Dedifferentiated amniotic fluid mesenchymal stem cell (primary cell): Measurements from ENCODE around the gene CXCL1.
A peak's percentile ranks its signal among the peaks of the same experiment; 100 is the strongest.
"Not testable (repeated sequence)": the region's sequence is repeated elsewhere in the genome, so short reads cannot be mapped to it uniquely, and the experiment has no call there.

Experiments
- DNase-seq: peaks from one replicate; pipeline ENCODE4 v3.0.0-alpha.2; 2016; ENCODE audit errors: extremely low spot score

CXCL1 gene

DNA sequence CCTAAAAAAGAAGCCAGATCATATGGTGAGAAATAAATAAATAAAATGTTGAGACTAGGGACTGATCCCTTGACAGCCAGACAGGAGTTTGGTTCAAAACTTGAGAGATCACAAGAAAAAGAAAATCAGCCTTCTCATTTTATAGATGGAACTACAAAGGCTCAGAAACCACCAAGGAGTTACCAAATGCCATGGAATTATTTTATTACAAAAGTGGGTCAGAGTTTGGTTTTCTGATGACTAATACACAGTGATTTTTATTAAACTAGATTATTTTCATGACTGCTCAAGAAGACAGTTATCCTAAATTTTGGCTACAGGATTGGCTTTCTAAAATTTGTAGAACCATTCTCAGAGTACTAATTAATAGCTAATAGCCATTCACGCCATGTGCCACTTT, 6.2 kb downstream of the CXCL1 start:
- no peak for DNase-seq

DNA sequence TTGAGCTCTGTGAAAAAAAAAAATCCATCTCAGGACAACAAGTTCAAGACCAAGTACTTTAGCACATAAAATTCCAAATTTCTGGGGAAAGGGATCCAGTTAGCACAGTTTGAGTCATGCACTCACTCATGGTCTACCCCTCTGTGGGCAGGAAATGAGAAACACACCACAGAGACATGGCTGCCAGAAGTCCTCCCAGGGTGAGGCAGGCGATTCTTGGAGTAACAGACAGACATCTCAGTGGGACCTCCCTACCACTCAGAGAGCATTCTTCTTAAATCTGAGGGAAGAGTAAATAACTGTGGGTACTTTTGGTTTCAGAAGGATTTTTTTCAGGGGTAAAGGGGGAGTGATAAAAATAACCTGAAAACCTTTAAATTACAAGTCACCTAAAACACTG, 14.1 kb downstream of the CXCL1 start:
- DNase-seq = no peak

DNA sequence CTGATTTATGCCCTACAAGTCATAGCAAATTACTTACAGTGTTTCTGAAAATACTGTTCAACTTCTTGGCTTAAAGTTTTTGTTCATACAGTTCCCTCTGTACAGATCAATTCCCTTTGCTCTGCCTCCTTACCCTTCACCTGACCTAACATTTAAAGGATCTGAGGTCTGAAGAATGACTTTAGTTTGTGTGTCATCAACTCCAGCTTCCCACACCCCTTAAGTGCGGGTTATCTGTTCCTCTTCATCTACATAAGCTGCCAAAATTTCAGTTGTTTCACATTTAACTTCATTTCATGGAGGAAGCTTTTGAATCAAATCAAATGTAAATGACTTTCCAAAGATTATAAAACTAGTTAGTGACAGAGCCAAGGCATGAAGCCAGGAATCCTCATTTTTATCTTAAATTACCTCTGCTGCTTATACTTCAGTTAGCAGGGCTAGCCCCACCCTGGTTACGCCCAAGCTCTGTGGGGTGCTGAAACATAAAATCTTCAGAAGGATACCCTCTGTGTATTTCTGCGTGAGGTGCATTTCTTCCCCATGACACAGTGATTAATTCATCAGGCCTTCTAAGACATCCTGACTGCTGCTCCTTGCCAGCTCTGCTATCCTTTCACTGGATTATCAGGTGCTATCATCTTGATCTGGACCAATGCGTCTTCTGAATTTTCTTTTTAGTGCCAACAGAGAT, 16.5 kb downstream of the CXCL1 start:
- DNase-seq = no peak

DNA sequence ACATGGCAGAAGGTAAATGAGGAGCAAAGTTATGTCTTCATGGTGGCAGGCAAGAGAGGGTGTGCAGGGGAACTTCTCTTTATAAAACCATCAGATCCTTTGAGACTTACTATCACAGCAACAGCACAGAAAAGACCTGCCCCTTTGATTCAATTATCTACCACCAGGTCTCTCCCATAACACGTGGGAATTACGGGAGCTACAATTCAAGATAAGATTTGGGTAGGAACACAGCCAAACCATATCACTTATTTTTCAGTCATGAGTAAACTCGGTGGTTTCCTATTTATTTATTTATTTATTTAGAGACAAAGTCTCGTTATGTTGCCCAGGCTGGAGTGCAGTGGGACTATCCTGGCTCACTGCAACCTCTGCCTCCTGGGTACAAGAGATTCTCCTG, 22.1 kb downstream of the CXCL1 start:
- no peak for DNase-seq

DNA sequence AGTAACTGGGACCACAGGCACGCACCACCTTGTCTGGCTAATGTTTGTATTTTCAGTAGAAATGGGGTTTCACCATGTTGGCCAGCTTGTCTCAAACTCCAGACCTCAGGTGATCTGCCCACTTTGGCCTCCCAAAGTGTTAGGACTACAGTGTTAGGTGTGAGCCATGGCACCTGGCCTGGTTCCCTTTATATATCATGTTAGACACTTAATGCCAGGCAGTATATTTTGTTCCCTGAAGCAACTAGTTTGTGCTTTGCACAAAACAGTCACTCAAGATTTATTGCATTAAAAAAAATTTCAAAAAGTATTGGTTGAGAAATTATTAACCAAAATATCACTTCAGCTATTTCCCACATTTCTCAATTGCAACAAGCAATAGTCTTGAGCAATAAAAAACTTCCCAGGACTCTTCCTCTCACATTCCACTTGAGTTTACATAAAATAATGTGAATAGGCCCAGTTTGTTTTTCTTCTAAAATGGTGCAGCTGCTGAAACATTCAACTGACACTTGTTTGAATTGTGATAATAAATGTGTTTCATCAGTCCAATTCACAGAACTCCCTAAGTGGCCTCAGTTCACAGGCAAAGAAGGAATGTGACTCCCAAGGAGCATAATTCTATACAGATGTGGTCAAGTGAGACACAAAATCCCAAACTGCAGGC, 22.7 kb downstream of the CXCL1 start:
- DNase-seq = peak; percentile 48

DNA sequence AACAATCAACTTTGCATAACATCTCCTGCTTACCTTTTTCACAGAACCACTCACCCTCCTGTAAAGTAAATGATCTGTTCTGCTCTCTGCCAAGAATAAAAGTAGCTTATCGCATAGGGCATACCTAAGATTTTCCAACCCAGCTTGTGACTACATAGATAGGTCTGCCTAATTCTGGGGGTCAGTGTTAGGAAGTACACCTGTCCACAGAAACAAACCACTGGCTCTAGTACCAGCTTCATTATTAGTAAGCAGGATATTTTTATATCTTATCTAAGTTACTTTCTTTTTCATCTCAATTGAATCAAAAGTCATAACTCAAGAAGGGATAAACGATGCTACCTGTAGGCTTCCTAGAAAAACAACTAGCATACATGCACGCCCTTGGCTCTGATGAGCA, 23.8 kb downstream of the CXCL1 start:
- no peak for DNase-seq

DNA sequence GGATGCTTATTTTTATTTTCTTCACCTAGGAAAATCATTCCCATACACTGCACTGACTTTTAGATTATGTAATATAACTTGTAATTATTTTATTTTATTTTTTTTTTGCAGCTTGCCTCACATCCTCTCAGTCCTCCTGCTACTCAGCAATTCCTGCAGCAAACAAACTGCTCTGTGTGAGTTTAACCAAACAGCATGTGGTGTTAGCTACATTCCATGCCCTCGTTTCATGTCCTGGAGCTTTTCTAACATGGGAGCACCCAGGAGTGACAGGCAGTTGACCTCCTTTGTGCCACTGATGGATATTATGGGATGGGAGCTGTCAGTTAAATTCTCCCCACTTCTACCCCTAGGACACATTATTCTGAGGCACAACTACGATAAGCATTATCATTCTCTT, 24.8 kb downstream of the CXCL1 start:
- DNase-seq = no peak

DNA sequence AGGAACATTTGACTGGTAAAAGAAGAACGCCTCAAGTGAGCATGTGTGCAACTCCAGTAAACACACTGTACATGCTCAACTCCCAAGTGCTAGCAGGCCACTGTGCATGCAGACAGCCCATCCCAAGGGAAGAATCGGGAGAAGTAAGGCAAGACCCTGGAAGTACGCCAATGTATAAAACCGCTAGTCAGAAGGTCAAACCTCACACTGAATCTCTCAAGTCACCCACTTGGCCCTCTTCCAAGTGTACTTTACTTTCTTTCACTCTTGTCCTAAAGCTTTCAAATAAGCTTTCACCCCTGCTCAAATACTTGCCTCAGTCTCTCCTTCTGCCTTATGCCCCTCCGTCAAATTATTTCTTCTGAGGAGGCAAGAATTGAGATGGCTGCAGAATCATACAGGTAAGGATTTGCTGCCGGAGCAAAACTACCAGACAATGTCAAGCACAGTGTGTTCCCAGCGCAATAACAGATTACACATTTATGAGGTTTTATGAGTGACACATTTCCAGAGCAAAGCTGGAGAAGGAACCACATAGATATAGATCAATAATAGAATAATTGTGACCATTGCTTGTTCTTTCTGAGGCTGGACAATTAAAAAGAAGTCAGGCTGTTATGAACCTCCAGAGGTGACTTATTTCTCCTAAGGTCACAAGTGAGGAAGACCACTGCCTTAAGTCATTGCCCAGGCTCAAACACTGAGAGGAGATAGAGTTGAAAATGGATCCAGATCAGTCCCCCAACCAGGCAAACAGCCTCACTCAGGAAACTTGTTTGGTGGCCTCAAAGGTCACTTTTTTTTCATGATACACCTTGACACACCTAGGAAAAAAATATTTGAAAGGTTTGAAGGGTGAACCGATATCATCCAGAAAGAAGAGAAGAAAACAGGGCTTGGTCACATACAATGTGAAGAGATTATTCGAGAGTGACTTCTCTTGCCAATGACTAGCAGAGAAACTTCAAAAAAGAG, 26.3 kb downstream of the CXCL1 start:
- no peak for DNase-seq

DNA sequence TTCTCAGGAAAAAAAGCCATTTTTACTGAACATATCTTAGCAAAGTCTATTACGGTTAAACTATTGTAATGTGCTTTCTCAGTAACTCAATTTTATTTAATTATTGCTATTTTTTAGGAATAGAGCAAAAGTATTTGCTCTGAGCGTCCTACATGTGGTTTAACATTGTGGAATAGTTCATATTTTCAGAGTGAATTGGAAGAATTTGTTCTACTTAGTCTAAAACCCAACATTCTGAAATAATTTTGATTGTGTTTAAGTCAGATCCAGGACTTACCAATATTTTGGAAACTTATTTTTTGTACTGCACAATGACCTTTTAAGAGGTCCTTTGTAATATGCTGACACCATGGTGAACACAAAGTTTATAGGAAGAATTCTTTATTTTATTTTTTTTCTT, 27.2 kb downstream of the CXCL1 start:
- DNase-seq = no peak

DNA sequence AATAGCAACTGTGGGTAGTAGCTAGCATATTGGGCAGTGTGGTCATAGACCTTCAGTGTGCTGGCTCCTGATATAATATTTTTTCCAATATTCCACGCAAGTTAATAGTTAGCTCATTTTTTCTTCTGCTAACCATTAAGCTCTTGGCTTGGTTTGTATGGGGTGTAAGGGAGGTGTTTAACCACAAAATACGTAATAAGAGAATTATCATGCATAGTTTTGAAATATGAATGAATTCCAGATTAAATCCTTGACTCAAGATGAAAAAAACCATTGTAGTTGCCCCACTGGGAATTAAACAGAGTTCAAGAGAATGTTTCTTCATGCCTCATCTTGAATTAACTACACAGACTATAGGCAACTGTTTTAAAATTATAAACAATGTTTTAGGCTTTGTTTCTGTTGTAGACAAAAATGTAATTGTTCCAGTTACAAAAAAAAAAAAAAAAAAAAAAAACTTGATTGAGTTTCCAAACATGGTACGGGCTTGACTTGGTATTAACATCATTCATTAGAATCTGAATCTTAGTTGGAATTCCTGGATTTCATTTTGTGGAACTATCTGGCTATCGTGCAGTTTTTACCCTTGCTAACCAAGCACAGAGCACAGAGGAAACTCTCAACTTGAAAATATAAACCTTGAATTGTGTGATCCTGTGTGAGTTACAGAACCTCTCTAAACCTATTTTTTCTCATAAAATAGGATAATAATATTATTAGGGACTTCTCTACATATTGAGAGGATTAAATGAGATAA, 28.4 kb downstream of the CXCL1 start:
- peak; percentile 32 for DNase-seq

DNA sequence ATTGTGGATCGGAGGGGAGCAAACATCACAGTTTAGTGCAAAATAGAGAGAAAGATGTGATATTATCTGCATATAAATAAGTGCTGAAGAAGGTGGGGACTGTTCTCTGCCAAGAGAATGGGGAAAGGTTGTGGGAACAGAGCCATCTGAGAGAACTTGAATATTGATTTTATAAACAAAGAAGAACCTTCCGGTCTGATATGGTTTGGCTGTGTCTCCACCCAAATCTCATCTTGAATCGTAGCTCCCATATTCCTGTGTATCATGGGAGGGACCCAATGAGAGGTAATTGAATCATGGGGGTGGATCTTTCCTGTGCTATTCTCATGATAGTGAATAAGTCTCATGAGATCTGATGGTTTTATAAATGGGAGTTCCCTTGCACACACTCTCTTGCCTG, 30.1 kb downstream of the CXCL1 start:
- DNase-seq = not testable (repeated sequence)

DNA sequence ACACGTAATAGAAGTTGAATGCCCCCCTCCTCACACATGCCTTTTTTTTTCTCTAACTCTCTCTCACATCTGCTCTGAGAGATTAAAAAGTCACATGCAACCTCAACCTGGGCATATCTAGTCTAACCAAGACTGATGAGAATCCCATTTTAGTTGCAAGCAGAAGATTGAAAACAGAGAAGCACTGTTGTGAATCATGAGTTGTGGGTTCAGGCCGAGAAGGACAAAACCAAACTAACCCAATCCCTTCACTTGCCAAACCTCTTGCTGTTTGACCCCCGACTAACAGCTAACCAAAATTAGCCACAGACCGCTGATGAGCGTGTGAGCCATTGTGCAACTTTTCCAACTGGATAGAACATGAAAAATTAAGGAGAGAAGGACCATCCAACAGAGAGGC, 31.8 kb downstream of the CXCL1 start:
- DNase-seq = no peak

DNA sequence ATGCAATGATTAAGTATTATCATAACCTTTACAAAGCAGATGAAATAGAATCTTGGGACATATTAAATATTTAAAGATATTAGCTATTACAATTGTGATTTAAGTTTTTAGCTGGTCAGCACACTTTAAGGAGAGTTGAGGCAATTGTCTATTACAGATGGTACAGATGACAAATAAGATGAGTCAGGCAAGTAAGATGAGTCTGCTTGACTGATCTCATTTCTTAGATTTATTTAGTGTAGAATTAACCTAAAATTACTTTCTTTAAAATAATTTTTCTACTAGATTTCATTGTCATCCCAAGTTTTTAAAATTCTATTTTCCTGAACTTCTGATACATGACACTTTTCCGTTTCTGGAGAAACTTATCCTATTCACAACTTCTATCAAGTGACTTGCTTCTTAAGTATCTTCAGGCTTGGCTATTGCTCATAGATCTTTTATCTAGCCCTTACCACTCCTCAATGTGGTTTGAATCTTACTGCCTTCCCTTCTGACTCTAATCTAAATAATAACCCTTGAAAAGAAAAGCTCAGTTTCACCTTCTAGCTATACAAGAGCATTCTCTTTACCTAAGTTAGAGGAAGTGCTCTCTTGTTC, 32.9 kb downstream of the CXCL1 start:
- no peak for DNase-seq

DNA sequence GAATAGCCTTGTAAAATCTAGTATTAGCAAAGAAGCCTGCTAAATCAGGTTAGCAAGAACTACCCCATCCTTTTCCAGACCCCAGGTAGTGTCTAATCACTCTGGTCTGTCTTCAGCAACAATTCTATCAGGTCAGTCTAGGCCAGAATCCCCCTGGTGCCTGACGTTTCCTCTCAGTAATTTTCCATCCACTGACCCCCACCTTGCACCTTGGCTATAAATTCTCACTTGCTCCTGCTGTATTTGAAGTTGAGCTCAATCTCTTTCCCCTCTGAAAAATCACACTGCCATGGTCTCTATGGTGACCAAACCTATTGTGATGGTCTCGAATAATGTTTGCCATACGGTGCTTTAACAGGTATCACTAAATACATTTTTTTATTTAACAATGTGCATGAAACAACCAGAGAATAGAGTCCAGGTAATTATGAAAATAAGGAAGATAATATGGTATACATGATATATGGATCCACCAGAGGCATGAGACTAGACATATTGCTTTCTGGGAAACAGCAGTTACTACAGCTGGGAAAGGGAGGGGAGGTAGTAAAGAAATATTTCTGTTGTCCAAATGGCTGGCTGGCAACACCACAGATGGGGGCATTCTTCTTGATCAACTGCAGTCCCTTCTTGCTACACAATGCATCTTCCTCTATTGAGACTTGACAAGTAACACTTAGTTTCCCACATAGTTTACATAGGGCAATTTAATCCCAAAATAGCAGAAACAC, 33.8 kb downstream of the CXCL1 start:
- DNase-seq = no peak

DNA sequence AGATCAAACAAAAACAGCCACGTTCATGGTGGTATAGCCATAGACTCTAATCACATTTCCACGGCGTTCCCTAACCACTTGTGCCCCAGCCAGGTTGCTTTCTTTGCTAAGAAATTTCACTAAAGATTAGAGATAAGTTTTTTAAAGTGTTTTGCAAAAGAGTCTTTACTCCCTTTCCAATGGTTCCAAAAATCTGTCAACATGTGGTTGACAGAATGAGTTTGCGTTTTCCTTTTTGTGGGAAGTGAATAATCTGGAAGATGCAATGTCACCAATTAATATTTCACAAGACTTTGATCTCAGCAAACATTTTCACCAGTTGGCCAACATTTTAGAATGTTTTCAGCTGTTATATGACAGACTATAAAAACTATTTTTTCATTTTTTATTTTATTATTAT, 35.3 kb downstream of the CXCL1 start:
- no peak for DNase-seq

DNA sequence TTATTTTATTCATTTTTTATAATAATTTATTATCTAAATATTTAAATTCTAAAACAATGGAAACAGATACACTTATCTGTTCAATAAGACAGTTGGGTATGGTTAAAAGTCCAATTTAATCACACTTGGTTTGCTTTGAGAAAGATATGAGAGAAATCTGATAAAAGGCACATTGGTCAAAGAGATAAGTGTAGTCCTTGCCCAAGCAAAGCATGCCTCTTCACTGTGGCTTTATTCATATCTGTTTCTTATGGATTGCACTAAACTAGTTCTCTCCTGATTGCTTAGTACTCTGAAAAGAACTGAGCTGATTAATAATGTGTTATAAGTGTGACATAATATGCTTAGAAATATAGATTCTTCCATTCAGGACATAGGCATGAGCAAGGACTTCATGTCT, 39.8 kb downstream of the CXCL1 start:
- DNase-seq = no peak

DNA sequence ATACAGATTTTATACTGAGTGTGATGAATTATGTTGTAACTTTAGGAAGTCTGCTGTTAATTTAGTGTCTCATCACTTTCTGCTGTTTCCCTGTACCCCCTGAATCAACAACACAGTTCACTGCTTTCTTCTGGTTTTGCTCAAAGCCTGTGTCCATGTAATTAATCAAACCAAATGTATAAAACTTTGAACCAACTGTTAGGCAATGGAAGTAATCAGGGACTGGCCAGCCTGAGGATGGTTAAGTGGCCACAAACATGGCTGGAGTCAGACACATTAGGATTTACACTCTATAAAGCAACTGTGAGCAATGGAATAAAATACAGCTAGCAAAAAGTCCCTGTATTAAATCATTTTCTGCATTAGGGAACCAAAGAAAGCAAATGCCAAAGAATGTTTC, 42.6 kb downstream of the CXCL1 start:
- no peak for DNase-seq

DNA sequence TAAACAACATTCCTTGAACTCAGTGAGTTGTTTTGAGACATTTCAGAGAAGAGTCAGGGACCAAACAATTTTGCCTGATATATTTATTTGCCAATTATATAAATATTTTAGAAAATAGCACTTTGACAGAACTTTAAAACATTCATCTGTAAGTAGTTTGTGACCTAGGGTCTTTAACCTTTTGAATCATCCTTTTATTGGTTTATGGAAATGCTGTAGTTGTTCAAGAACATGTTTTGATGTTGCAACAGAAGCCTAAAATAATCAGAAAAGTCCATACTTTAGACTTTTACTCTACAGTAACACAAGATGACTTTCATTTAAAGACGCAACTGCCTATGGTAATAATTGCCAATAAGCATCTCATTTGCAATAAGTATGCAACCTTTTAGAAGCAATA, 43.0 kb downstream of the CXCL1 start:
- no peak for DNase-seq

DNA sequence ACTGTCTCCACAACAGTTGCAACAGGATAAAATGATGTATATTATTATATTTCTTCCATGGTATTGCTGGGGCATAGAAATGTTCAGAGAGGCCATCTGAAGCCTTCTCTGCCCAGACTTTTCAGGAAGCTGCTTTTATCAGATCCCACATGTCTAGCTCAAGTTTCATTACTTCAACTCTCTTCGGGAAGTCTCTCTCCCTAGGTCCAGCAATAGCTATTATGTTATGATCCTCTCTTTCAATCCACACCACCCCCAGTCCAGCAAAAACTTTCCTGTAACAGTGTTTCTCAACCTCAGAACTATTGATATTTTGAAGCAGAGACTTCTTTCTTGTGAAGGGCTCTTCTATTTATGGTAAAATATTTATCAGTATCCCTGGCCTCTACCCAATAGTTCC, 44.9 kb downstream of the CXCL1 start:
- DNase-seq = no peak

DNA sequence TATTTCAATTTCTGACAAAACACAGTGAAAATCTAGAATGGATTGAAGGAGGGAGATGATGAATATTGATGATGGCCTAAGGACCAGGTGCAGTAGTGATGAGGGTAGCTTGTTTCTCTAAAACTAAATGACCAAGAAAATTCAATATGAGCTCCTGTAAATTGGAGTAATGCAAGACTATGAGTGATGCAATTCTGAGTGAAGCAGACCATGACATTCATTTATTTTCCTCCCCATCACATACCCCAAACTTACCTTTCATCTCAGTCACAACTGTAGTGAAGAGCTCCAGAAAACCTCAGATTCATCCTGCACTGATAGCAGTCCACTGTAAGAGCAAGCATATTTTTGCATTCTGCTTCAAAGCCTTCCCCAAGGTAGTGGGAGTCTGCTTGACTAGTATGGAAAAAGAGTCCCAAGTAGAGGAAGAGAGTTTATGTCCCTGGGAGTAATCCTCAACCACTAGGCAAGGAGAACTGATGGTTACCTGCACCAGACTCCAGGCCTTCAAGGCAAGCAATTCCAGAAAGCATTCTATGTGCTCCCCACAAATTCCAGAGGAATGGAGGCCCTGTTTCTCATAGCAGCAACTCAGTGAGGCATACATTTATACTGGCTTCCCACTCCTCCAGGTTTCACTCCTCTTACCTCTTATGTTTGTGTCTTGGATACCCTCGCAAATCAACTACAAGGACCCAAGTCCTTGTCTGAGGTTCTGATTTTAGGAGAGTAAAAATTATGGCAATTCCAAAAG, 47.2 kb downstream of the CXCL1 start:
- no peak for DNase-seq
